NOMO-1 treated with dmso at 0.1 percent for 144 hours (cell line): ENCODE results near the gene LUZP2.

Experiments
- DNase-seq: peaks from one replicate; lab custom pipeline; 2025; ENCODE audit not compliant: unreplicated experiment; lab: John Stamatoyannopoulos, UW

LUZP2 gene

DNA sequence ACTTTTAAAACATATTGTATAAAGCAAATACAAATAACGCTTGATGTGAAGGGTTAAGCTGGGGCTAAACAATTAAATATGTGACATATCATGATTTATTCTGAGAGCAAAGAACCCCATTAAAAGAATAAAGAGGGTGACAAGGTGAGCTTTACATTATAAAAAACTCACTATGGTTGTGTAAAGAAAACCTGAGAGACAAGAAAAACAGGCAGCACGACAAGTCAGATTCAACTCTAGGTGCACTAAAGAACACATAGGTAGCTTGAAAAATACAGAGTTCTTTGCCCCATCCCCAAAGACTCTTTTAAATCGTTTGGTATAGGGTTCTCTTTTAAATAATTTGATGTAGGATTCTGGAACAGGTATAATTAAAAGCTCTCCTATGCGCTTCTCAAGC, 63.5 kb downstream of the LUZP2 start:
- DNase-seq: no peak

DNA sequence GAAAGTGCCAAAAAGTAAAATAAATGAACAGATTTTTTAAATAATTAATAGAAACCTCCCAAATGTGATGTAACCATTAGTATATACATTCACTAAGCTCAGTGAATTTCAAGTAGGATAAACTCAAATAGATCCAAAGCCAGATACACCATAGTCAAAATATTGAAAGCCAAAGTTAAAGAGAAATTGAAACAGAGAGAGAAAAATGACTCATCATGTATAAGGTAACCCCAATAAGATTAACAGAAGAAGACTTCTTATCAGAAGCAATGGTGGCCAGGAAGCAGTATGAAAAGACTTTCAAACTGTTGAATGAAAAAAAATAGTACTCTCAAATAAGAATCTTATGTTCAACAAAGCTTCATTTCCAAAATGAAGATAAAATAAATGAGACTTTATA, 70.5 kb downstream of the LUZP2 start:
- no peak for DNase-seq

DNA sequence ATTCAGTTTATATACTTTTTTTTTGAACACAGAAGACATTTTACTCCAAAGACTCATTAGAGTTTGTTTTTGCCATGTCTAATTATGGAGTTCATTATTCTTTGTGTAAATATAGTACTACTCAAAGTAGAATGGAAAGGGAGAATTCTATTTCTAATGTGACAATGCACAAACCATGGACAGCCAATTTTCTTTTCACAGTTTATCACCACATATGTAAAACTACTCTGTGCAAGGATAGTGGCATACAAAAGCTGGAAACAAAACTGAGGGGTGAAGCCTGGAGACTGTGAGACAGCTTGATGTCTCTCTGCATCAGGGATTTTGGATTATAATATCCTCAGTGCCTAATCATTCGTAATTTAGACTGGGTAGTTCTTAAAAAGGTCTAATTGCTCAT, 75.5 kb downstream of the LUZP2 start:
- DNase-seq: no peak

DNA sequence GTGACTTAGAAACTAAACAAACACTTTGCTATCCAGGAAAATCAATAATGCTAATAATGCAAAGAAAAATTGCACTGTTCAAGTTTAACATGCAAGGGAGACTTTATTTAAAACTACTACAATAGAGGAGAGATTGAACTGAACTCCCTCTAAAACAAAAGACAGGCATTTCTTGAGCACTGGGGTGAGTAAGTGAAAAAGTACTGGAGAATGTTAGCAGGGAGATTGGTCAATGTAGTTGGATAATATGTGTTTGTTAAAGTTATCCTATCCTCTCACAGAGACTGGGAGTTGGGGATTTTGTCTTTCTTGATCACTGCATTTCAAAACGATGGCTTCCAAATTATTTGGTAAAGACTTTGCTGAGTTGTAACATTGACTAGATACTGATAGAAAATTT, 77.6 kb downstream of the LUZP2 start:
- DNase-seq: no peak

DNA sequence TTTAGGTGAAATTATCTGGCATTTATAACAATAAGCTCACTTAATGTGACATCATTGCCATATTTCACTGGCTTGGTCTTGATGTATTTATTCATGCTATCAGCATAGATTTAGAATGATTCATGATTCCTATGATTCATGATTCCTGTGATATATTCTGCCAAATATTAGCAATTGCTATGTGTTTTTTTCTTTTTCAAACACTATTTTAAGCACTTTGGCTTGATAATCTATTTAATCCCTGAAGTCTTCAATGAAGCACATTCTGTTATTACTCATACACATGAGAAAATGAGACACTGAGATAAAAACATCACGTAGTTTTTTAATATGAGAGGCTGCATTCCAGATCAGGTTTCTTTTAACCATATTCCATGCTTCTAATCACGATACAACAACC, 78.5 kb downstream of the LUZP2 start:
- DNase-seq: no peak

DNA sequence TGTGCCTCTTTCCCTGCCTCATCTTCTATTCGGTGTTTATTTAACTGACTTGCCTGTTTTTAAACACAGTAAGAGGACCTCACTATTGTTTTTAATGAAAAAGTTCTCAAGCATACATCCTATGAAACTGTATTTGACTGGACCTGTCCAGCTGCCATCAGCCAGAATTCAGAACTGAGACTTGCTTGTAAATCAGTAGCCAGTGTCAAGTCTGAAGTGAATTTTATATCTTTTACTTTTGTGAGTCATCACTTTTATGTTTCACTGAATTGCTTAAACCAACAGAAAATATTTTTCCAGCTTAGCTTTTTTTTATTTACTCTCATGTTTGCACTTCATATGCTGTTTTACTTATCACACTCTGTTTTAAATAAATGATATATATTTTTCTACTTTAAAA, 88.3 kb downstream of the LUZP2 start:
- DNase-seq: no peak

DNA sequence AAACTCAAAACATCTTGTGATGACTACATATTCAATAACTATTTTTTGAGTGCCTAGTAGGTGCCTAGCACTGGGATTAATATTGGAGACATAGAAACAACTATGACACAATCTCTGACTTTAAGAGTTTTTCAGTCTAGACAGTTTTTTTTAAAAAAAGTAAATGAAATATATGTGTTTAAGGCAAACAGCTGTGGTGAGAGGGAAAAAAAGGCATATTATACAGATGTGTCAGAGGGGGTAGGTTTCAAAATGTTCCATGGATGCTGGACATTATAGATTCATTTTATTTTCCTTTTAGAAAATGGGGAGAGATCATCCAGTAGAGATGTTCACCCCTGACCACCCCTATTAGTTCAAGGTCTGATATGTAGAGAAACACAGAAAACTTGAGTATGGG, 90.8 kb downstream of the LUZP2 start:
- no peak for DNase-seq

DNA sequence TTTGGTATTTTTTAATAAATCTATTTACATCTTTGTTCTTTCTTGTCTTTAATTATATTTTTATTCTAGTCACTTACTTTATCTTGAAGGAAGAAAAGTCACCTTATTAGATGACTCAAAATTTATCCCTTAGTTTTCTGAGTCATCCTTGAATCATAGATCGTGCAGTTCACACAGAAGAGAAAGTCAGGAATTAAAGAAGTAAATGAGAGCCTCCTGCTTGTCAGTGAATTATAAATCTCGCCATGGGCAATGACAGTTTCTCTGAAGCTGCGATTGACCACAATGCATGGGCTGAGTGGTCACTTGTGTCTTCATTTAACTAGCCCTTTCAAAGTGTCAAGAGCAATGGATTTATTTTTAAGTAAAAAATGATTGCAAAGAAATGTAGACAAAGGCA, 91.2 kb downstream of the LUZP2 start:
- no peak for DNase-seq

DNA sequence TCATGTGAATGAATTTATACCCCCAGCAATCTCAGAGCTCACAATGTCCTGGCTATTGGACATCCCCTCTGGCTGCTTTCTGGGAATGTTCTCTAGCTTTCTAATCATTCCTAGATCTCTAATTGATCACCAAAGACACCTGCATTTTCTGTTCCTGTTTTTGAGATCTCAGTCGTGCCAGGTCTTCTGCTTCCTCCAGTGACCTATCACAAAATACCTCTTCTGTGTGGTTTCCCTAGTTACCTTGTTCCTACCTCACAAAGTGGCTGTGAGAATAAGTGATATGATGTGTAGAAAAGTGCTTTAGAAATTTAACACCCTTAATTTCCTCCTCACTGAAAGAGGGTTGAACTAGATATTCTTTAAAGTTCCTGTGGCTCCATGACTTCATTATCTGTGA, 92.2 kb downstream of the LUZP2 start:
- no peak for DNase-seq

DNA sequence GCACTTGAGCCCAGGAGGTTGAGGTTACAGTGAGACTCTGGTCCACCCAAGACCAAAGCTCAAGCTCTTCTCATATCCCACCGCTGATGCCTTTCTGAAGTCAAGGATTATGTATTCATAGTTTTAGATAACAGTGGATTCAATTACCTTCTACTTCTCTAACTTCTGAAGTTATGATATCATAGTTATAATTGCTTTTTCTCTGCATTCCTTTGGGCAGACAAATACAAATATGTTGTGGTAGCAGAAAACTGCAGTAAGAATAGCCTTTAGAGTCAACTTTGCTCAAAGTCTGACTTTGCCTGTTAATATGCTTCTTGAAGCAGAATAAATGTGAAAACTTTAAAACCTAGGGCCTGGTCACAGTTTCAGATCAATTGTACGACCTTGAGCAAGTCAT, 94.4 kb downstream of the LUZP2 start:
- DNase-seq: no peak

DNA sequence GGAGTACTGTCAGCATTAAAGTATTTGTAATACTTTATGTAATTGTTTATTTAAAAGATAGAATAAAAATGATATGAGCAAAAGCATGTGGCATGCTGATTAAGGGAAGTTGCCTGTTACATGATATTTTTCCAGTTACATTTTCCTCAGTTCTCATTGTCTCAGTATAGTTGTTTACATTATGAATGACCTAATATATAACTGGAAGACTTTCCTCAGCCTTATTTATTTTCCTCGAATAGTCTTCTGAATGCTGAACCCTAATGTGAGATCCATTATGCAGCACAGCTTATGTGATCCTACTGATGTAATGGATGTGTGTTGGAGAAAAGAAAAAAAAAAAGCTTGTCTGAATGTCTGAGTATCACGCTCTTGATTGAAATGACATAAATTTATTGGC, 95.5 kb downstream of the LUZP2 start:
- DNase-seq: no peak

DNA sequence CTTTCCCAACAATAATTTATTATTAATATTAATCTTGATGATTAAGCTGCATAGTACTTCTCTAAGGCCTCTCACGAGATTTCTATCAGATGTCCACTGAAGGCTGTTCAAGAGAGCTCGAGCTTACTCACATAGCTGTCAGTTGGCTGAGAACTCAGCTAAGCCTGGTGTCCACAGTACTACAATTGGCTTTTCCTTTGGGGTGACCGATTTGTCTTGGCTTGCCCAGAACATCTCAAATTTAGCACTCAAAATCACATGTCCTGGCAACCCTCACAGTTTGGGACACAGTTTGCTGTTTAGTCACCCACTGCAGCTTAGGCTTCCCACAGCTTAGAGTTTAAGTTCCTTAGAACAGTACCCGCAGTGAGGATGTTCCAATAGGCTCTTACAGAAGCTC, 96.5 kb downstream of the LUZP2 start:
- DNase-seq: no peak

DNA sequence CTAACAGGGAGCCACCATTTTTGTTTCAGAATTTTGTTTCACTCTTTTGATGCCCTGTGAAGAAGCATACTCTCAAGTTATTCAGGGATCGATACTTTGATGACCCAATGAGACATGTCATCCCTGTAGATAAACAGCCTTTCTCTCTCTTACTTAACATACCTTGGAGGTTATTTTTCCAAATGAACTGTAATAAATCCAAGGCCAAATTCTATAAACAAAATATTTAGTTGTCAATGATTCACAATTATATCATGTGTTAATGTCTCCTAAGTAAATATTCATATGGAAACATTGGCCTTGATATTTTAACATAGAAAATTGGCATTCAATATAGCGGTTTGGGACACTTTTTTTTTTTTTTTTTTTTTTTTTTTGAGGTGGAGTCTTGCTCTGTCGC, 97.5 kb downstream of the LUZP2 start:
- DNase-seq: no peak

DNA sequence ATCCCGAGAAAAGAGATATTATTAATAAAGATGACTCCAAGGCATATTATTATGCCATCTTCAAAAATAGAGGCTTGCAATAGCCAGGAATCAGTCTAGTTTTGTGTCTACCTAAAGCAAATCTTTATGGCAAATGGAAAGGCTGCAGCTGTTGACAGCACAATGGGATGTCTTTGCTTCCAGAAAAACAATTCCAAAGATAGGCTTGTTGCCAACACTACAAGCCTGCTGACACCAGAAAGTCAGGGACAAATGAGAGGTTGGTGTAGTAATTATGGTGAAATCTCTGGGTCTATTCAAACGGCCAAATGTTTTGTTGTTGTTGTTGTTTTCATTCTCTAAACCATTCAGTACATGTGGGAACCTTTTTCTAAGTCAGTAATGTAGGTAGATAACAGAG, 101.8 kb downstream of the LUZP2 start:
- DNase-seq: no peak

DNA sequence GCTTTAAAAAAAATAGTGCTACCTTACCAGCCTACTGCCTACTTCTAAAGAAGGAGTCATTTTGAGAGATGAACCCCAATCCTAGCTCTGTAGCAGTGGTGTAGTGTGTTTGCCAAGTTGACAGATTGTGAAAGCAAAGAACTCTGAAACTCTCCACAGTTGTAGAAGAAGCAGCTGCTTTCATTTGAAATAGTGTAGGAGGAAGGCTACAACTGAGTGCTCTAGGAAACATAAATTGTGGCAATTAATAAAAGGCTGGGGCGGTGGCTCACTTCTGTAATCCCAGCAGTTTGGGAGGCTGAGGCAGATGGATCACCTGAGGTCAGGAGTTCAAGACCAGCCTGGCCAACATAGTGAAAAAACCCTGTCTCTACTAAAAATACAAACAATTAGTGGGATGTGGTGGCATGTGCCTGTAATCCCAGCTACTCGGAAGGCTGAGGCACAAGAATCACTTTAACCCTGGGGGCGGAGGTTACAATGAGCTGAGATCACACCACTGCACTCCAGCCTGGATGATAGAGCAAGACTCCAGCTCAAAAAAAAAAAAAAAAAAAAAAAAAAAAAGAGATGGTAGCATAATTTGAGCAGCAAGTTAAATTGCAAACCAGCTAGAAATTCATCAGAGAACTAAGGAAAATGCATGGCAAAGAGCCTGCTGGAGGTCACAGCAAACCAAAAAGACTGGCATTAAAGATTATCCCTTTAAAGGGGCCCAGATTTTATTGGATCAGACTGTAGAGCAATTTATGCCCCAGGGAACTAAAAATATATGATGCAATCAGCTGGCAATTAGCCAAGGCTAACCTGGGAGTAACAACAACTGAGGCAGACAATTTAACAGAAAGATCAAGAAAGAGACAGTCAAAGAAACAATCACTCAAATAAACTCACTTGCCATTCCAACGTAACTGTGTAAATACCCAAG, 112.6 kb downstream of the LUZP2 start:
- DNase-seq: no peak

DNA sequence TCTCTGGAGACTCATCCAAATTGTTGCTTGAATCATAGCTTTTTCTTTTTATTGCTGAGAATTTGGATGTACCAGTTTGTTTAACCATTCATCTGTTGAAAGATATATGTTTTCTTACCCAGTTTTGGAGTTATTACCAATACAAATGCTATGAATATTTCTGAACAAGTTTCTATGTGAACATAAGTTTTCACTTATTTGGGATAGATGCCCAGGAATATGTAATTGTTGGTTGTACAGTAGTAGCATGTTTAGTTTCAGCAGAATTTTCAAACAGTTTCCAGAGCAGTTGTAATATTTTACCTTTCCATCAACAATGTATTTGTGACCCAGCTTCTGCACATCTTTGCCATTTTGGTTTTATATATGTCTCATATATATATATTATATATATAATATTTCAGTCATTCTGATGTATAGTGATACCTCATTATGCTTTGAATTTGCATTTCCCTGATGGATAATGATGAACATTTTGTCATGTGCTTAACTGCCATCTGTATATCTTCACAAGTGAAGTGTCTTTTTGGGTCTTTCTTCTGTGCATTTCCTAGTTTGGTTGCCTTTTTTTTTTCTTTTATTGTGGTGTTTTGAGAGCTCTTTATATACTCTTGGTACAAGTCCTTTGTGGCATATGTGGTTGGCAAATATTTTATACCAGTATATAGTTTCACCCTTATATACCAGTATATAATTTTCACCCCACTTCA, 118.8 kb downstream of the LUZP2 start:
- no peak for DNase-seq

DNA sequence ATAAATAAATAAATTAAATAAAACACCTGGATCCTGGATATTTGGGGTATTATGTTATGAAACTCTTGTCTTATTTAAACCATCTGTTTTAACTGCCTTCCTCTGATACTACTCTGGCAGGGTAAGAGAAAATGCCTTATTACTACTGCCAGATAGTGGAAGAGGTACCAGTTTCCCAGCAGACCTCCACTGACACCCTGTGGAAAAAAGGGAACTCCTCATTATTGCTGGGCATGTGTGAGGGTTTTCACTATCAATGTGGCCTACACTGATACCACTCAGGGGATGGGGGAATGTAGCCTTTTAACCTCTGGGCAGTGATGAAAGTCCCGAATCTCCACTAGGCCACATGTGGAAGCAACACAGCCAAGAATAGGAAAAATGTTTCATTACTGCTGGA, 121.0 kb downstream of the LUZP2 start:
- DNase-seq: no peak

DNA sequence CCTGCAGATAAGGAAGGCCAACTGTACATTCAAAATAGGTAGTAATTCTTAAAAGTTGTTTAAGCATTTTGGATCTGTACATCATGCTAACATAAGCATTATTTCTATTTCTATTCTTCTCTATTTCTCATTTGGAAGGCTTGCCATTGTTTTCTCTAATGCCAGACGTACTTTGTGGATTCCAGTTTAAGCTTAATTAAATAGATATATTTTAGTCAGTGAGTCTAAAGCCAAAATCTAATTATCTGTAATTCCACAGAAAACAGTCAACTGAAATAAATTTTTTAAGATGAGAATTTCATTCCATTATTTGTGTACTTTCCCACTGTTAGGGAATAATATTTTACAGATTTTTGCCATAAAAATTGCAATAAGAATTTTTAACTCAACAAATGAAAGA, 123.0 kb downstream of the LUZP2 start:
- no peak for DNase-seq

DNA sequence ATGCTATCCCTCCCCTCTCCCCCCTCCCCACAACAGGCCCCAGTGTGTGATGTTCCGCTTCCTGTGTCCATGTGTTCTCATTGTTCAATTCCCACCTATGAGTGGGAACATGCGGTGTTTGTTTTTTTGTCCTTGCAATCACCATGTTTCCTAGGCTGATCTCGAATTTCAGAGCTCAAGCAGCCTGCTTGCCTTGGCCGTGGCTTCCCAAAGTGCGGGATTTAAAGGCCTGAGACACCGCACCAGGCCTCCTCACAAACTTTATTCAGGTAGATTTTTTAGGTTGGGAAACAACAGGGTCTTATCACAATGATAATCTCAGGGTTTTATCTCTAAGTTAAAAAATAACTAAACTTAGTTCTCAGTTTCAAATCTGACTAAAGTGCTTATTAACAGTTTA, 125.4 kb downstream of the LUZP2 start:
- DNase-seq: no peak

DNA sequence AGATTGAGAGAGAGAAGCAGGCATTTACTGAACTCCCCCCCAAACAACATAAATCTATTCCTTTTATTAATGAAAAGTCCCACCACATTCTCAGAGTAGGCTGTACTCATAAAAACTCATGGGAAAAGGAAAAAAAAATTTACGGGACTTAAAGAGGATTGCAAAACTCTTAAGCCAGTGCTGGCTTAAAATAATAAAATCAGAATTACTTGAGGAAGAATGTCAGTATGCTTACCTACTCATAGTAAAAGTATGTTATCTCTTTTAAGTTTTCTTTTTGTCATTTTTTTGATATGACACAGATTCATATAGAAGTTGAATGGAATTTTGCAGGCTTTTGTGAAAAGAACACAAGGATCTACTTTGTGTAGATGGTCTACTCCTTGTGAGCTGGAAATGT, 126.3 kb downstream of the LUZP2 start:
- DNase-seq: no peak

DNA sequence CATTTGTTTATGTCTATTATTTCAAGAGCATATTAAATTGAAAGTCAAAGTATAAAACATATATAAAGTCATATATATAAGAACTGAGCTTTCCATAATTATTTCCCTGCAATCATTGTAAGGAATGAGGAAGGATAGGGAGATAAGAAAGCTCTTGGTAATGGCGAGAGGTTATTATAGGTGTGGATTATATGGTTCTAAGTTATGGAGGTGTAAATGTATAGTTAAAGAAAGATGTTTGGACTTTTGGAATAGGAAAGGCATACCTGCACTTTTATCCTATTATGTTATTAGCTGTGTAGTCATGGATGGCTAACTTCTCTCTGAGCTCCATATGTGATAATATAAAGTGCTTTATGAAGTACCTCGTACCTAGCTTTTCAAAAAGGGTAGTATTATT, 127.6 kb downstream of the LUZP2 start:
- DNase-seq: no peak

DNA sequence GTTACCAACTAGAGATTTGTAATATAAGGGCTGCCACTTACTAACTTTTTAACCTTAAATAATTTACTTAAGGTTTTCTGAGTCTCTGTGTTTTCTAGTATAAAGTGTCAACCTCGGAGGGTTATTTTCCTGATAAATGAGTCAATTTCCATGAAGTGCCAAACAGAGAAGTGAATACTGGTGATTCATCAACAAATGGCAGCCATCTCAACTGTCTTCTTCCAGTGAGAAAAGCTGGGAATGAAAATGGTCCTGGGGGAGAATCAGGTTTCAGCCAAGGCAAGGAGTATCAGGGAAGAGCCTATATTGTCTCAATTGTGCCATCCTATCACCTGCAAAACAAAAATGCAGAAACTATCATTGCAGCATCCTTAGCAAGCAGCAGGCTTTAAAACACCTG, 129.1 kb downstream of the LUZP2 start:
- no peak for DNase-seq
